Muscle layer of colon (tissue), 2 donors: ENCODE data around the gene TUB.

Experiments
- H3K27ac ChIP-seq: one replicate; pipeline ENCODE4 v1.7.0; 2013; ENCODE audit warnings: low read depth, mild to moderate bottlenecking, low read length, moderate library complexity
- H3K27me3 ChIP-seq, 2 donors: one replicate each; pipeline ENCODE4 v1.7.0; 2013; ENCODE audit warnings: low read length in 2 of 2, mild to moderate bottlenecking in 2 of 2; ENCODE audit not compliant: insufficient read depth in 2 of 2, control insufficient read depth in 1 of 2
- H3K36me3 ChIP-seq: one replicate; pipeline ENCODE4 v1.7.0; 2013; ENCODE audit warnings: mild to moderate bottlenecking, low read length; ENCODE audit not compliant: insufficient read depth
- H3K4me1 ChIP-seq: one replicate; pipeline ENCODE4 v1.7.0; 2013; ENCODE audit warnings: mild to moderate bottlenecking, low read length; ENCODE audit not compliant: insufficient read depth
- H3K4me3 ChIP-seq, 2 donors: one replicate each; pipeline ENCODE4 v1.7.0; 2013; ENCODE audit warnings: low read length in 2 of 2, low read depth in 1 of 2, mild to moderate bottlenecking in 1 of 2, moderate library complexity in 1 of 2
- H3K9ac ChIP-seq: one replicate; pipeline ENCODE4 v1.7.0; 2013; ENCODE audit warnings: low read length
- H3K9me3 ChIP-seq: one replicate; pipeline ENCODE4 v1.7.0; 2013; ENCODE audit warnings: mild to moderate bottlenecking, low read length
- donor health status: abdominal sarcoma.
- donor health status: Adenocarcinoma of cecum.

TUB gene

GRCh38 chr11:8097062-8097461, 16.1 kb downstream of the TUB start:
- peaks cover 65% of the 10 kb centered on the region for H3K36me3 ChIP-seq
- H3K4me3 ChIP-seq, result no peak overlapping the region

GRCh38 chr11:8097468-8097867, 16.5 kb downstream of the TUB start:
- H3K27ac ChIP-seq, result no peak overlapping the region

More at GRCh38 chr11:8097062-8097461, 16.1 kb downstream of the TUB start:
- H3K27ac ChIP-seq, result no peak overlapping the region
- peaks cover 11% of the 10 kb centered on the region for H3K4me1 ChIP-seq
- H3K9ac ChIP-seq, result no peak overlapping the region
- H3K27me3 ChIP-seq, result no peaks in the 10 kb centered on the region
- no peaks in the 10 kb centered on the region for H3K9me3 ChIP-seq

GRCh38 chr11:8097926-8098325, 16.9 kb downstream of the TUB start:
- Histone ChIP-seq H3K36me3 (peaks cover 65% of the 10 kb centered on the region), H3K27ac (no peak overlapping the region)

More at GRCh38 chr11:8097468-8097867, 16.5 kb downstream of the TUB start:
- H3K36me3 ChIP-seq, result peaks cover 65% of the 10 kb centered on the region
- no peak overlapping the region for H3K4me3 ChIP-seq
- H3K9ac ChIP-seq, result no peak overlapping the region
- H3K4me1 ChIP-seq, result peaks cover 7% of the 10 kb centered on the region
- H3K27me3 ChIP-seq, result no peaks in the 10 kb centered on the region
- H3K9me3 ChIP-seq, result no peaks in the 10 kb centered on the region

GRCh38 chr11:8098361-8098760, 17.4 kb downstream of the TUB start:
- Histone ChIP-seq H3K4me1 (no peaks in the 10 kb centered on the region), H3K27me3 (no peaks in the 10 kb centered on the region), H3K9ac (no peak overlapping the region), H3K27ac (no peak overlapping the region), H3K36me3 (peaks cover 65% of the 10 kb centered on the region), H3K4me3 (no peak overlapping the region), H3K9me3 (no peaks in the 10 kb centered on the region)

More at GRCh38 chr11:8097926-8098325, 16.9 kb downstream of the TUB start:
- Histone ChIP-seq H3K27me3 (no peaks in the 10 kb centered on the region), H3K4me1 (peaks cover 2% of the 10 kb centered on the region), H3K9me3 (no peaks in the 10 kb centered on the region), H3K4me3 (no peak overlapping the region), H3K9ac (no peak overlapping the region)

GRCh38 chr11:8098879-8099278, 17.9 kb downstream of the TUB start:
- Histone ChIP-seq H3K9ac (no peak overlapping the region), H3K4me1 (no peaks in the 10 kb centered on the region), H3K36me3 (peaks cover 70% of the 10 kb centered on the region), H3K9me3 (no peaks in the 10 kb centered on the region), H3K27me3 (no peaks in the 10 kb centered on the region), H3K4me3 (no peak overlapping the region), H3K27ac (no peak overlapping the region)

- H3K4me3 ChIP-seq, result no peak overlapping the region
- H3K36me3 ChIP-seq, result peaks cover 73% of the 10 kb centered on the region
- no peak overlapping the region for H3K27ac ChIP-seq
- H3K9ac ChIP-seq, result no peak overlapping the region
- H3K9me3 ChIP-seq, result no peaks in the 10 kb centered on the region
- H3K27me3 ChIP-seq, result no peaks in the 10 kb centered on the region
- no peaks in the 10 kb centered on the region for H3K4me1 ChIP-seq
Measured at GRCh38 chr11:8099291-8099899, 18.4 kb downstream of the TUB start.

GRCh38 chr11:8100158-8100557, 19.1 kb downstream of the TUB start:
- H3K4me1 ChIP-seq, result no peaks in the 10 kb centered on the region
- no peak overlapping the region for H3K9ac ChIP-seq
- H3K9me3 ChIP-seq, result no peaks in the 10 kb centered on the region
- no peaks in the 10 kb centered on the region for H3K27me3 ChIP-seq
- H3K36me3 ChIP-seq, result peaks cover 71% of the 10 kb centered on the region
- no peak overlapping the region for H3K27ac ChIP-seq
- no peak overlapping the region for H3K4me3 ChIP-seq

GRCh38 chr11:8100605-8101004, 19.6 kb downstream of the TUB start:
- H3K9ac ChIP-seq, result no peak overlapping the region
- H3K4me3 ChIP-seq, result no peak overlapping the region
- no peak overlapping the region for H3K27ac ChIP-seq
- no peaks in the 10 kb centered on the region for H3K9me3 ChIP-seq
- H3K27me3 ChIP-seq, result no peaks in the 10 kb centered on the region
- no peaks in the 10 kb centered on the region for H3K4me1 ChIP-seq
- peaks cover 75% of the 10 kb centered on the region for H3K36me3 ChIP-seq

DNA sequence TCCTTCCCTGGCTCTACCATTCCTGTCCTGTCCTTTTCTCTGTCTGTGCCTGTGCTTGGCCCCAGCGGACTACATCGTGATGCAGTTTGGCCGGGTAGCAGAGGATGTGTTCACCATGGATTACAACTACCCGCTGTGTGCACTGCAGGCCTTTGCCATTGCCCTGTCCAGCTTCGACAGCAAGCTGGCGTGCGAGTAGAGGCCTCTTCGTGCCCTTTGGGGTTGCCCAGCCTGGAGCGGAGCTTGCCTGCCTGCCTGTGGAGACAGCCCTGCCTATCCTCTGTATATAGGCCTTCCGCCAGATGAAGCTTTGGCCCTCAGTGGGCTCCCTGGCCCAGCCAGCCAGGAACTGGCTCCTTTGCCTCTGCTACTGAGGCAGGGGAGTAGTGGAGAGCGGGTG, 20.4 kb downstream of the TUB start:
- peaks cover 69% of the 10 kb centered on the region for H3K36me3 ChIP-seq
- no peak overlapping the region for H3K9ac ChIP-seq
- no peak overlapping the region for H3K27ac ChIP-seq
- H3K9me3 ChIP-seq, result no peaks in the 10 kb centered on the region
- H3K4me1 ChIP-seq, result no peaks in the 10 kb centered on the region
- H3K27me3 ChIP-seq, result no peaks in the 10 kb centered on the region
- H3K4me3 ChIP-seq, result no peak overlapping the region

DNA sequence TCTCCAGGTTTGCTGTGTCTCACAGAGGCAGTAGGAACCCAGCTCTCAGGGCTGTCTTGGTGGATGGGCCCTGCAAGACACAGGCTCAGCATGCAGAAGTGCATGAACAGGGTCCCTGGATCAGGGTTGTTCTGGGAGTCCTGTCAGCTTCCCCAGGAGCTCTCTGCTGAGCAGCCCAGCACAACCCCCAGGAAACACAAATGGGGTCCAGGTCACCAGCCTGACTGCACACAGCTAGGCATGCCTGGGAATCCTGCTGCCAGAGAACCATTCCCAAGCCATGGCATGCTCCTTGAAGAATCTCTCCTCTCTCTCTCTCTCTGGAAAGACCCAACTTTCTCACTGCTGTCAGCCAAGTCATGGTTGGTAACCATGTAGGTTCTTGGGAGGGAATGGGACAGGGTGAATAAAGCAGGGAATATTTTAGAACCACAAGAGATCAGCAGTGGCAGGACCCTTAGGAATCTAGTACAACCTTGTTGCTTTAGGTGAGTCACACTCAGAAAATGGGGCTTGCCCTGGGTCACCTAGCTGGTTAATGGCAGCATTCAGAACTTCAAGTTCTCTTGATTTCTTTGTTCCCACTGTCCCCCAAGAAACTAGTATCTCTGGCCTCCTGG, 21.4 kb downstream of the TUB start:
- Histone ChIP-seq H3K9me3 (no peaks in the 10 kb centered on the region), H3K36me3 (peaks cover 60% of the 10 kb centered on the region), H3K4me1 (no peaks in the 10 kb centered on the region)

DNA sequence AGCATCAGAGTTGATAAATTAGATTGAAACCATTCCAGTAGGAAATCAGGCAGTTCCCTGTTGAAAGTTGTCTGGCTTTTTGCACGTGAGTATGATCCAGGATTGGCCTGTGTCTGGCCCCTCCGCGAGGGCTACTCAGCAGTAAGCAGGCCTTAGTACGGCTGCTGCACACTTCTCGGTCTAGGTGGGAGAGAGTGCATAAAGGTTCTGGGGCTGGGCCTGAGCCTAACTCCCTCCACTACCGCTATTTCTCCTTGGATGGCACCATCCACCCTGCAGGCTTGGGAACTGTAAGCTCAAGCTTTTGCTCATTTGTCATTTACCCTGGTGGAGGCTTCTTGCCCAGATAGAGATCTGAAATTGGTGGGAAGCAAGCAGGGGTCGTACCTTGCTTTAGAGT, 22.0 kb downstream of the TUB start:
- no peak overlapping the region for H3K9ac ChIP-seq
- H3K27me3 ChIP-seq, result no peaks in the 10 kb centered on the region
- H3K9me3 ChIP-seq, result no peaks in the 10 kb centered on the region
- H3K27ac ChIP-seq, result no peak overlapping the region
- H3K4me3 ChIP-seq, result no peak overlapping the region
- H3K36me3 ChIP-seq, result peaks cover 54% of the 10 kb centered on the region
- no peaks in the 10 kb centered on the region for H3K4me1 ChIP-seq

More for the DNA sequence above, 21.4 kb downstream of the TUB start:
- H3K27ac ChIP-seq, result no peak overlapping the region
- no peak overlapping the region for H3K4me3 ChIP-seq
- no peak overlapping the region for H3K9ac ChIP-seq
- H3K27me3 ChIP-seq, result no peaks in the 10 kb centered on the region

GRCh38 chr11:8103909-8104308, 22.9 kb downstream of the TUB start:
- Histone ChIP-seq H3K27ac (no peak overlapping the region), H3K27me3 (no peaks in the 10 kb centered on the region), H3K4me1 (no peaks in the 10 kb centered on the region), H3K9ac (no peak overlapping the region), H3K9me3 (no peaks in the 10 kb centered on the region), H3K4me3 (no peak overlapping the region), H3K36me3 (peaks cover 50% of the 10 kb centered on the region)
